K562 (cell line): ENCODE measurements around the gene MGAT1. TPM values are rescaled to one million over a fixed set of nuclear protein-coding genes. Genes with fewer than 3 reads are reported as not detected.

ENCODE experiments used
- ARID2 ChIP-seq: fragments of 450-650 bp; IDR thresholded peaks from 2 replicates; pipeline ENCODE4 v1.6.1; 2017; ENCODE audit warnings: antibody characterized with exemption, mild to moderate bottlenecking
- ARNT ChIP-seq, 2 experiments: fragments of 450-650 bp; IDR thresholded peaks; 2 replicates each; pipeline ENCODE4 v1.6.1; 2016; ENCODE audit warnings: mild to moderate bottlenecking in 1 of 2
- CBFA2T2 ChIP-seq: fragments of 450-650 bp; conservative IDR thresholded peaks from 2 replicates; pipeline ENCODE4 v1.6.1; 2017; ENCODE audit warnings: mild to moderate bottlenecking
- CEBPG ChIP-seq, 3 experiments: fragments of 200-800 bp in 1 of 3; sonication (Bioruptor generic) in 1 of 3; sonication (generic) in 1 of 3; formaldehyde crosslinking in 1 of 3; IDR thresholded peaks in 2 of 3; conservative IDR thresholded peaks in 1 of 3; 2 replicates each; pipeline versions ENCODE4 v1.6.1 to v1.8.0; 2016 to 2022; ENCODE audit warnings: missing compliant biosample characterization in 2 of 3, missing genetic modification characterization in 2 of 3, mild to moderate bottlenecking in 1 of 3, missing genetic modification reagents in 1 of 3
- ERF ChIP-seq: fragments of 450-650 bp; formaldehyde crosslinking; IDR thresholded peaks from 2 replicates; pipeline ENCODE4 v1.4.0; 2020; ENCODE audit warnings: mild to moderate bottlenecking, mixed read lengths
- FOXJ2 ChIP-seq: fragments of 200-800 bp; sonication (Bioruptor generic); IDR thresholded peaks from 2 replicates; pipeline ENCODE4 v1.6.1; 2016; ENCODE audit warnings: missing genetic modification characterization, missing compliant biosample characterization
- GTF2E2 ChIP-seq: fragments of 200-800 bp; sonication (Bioruptor generic); IDR thresholded peaks from 2 replicates; pipeline ENCODE4 v1.6.1; 2016; ENCODE audit warnings: missing genetic modification characterization, missing compliant biosample characterization
- HCFC1 ChIP-seq: IDR thresholded peaks from 2 replicates; pipeline ENCODE4 v1.6.1; 2012; ENCODE audit warnings: low read depth, low read length, improper control_type of control experiment
- KLF6 ChIP-seq: fragments of 250-450 bp; sonication (Bioruptor Pico); IDR thresholded peaks from 2 replicates; pipeline ENCODE4 v1.4.0; 2020; ENCODE audit warnings: mild to moderate bottlenecking, moderate library complexity, borderline replicate concordance
- MIER1 ChIP-seq: fragments of 450-650 bp; IDR thresholded peaks from 2 replicates; pipeline ENCODE4 v1.6.1; 2016; ENCODE audit warnings: antibody characterized with exemption, mild to moderate bottlenecking, low read depth
- MITF ChIP-seq: IDR thresholded peaks from 2 replicates; pipeline ENCODE4 v1.6.1; 2014; ENCODE audit warnings: antibody characterized with exemption
- MLLT1 ChIP-seq, 2 experiments: fragments of 450-650 bp; IDR thresholded peaks; 2 replicates each; pipeline ENCODE4 v1.6.1; 2016
- MTA2 ChIP-seq: fragments of 450-650 bp; IDR thresholded peaks from 2 replicates; pipeline ENCODE4 v1.6.1; 2016; ENCODE audit warnings: low read depth
- NFIC ChIP-seq: fragments of 450-650 bp; IDR thresholded peaks from 2 replicates; pipeline ENCODE4 v1.6.1; 2017; ENCODE audit warnings: mild to moderate bottlenecking, inconsistent platforms
- NFRKB ChIP-seq: fragments of 450-650 bp; IDR thresholded peaks from 2 replicates; pipeline ENCODE4 v1.6.1; 2016; ENCODE audit warnings: low read depth
- ZBTB26 ChIP-seq: fragments of 450-650 bp; formaldehyde crosslinking; IDR thresholded peaks from 2 replicates; pipeline ENCODE4 v1.4.0; 2022; ENCODE audit warnings: missing genetic modification characterization
- ZBTB7A ChIP-seq: IDR thresholded peaks from 2 replicates; pipeline ENCODE4 v1.6.1; 2011; ENCODE audit warnings: low read depth, mild to moderate bottlenecking, low read length, moderate library complexity, borderline replicate concordance; ENCODE audit not compliant: control insufficient read depth
- ZNF263 ChIP-seq: sonication (generic); formaldehyde crosslinking; IDR thresholded peaks from 2 replicates; pipeline ENCODE4 v1.8.0; 2022; ENCODE audit warnings: mild to moderate bottlenecking, missing genetic modification reagents, borderline replicate concordance
- polyA plus RNA-seq, 8 experiments: library from polyadenylated mRNA; depleted of rRNA in 4 of 8; stranded (reverse) in 5 of 8; unstranded in 3 of 8; fragments of >200 nt; fragmentation: Nextera tagmentation in 2 of 8; fragmentation: Illumina TruSeq in 1 of 8; extraction: Ambion mirVana in 2 of 8; extraction: Trizol in 1 of 8; gene quantifications; 2 replicates each; pipeline versions ENCODE4 v1.2.1 to v1.2.3, GENCODE V29; 2011 to 2014; ENCODE audit warnings: inconsistent platforms in 1 of 8, missing spikeins in 1 of 8
- total RNA-seq, 7 experiments: library from RNA; depleted of rRNA in 6 of 7; stranded (reverse); fragments of >200 nt in 6 of 7; fragmentation: Illumina TruSeq in 2 of 7; extraction: Trizol in 2 of 7; gene quantifications; 2 replicates each; pipeline versions ENCODE4 v1.2.1 to v1.2.3, GENCODE V29; 2011 to 2021; ENCODE audit warnings: low replicate concordance in 1 of 7

MGAT1 gene
- total and polyA plus RNA-seq, 9 of the 15 experiments (the other 6 are each of a cell fraction or from before 2014, with no cell fraction given), result 3.9 to 82.7 (median 44.5) TPM

- TF ChIP-seq ZNF263 (CRISPR knock-in tag) (0 out of 2 replicates have a peak, but pooled peaks have one; percentile 16), GTF2E2 (no peak; the same call in none of the 2 replicates), CEBPG (CRISPR knock-in tag; IDR thresholded peaks at IDR 0.05) (no peak), CEBPG (tag; conservative IDR thresholded peaks at IDR 0.05 in 1 of 2, IDR thresholded peaks at IDR 0.05 in 1 of 2) (no peak), MLLT1 (IDR thresholded peaks at IDR 0.05) (0 out of 4 replicates have a peak, but pooled peaks of 1 of the 2 experiments have one; percentile 42), ARID2 (no peak), KLF6 (no peak), HCFC1 (peak; percentile 40), NFIC (0 out of 2 replicates have a peak, but pooled peaks have one; percentile 21), FOXJ2 (peak; percentile 28), MTA2 (no peak), MIER1 (0 out of 2 replicates have a peak, but pooled peaks have one; percentile 17), ERF (no peak), NFRKB (0 out of 2 replicates have a peak, but pooled peaks have one; percentile 7), ZBTB26 (CRISPR knock-in tag) (0 out of 2 replicates have a peak, but pooled peaks have one; percentile 55), ARNT (IDR thresholded peaks at IDR 0.05) (0 out of 4 replicates have a peak, but pooled peaks of 1 of the 2 experiments have one; percentile 20), MITF (peak; percentile 41; the same call in 1 of the 2 replicates), CBFA2T2 (no peak), ZBTB7A (peak; percentile 95)
These were observed 7.0 kb upstream of the MGAT1 start (continued) for GRCh38 chr5:180809403-180810209.
